Stomach smooth muscle (tissue), 2 donors: ENCODE measurements around the gene ATP10B.

Source experiments
- H3K27ac ChIP-seq: one replicate; pipeline ENCODE4 v1.7.0; 2013; ENCODE audit warnings: mild to moderate bottlenecking, low read length, inconsistent platforms
- H3K27me3 ChIP-seq, 2 donors: one replicate each; pipeline ENCODE4 v1.7.0; 2013; ENCODE audit warnings: low read length in 2 of 2; ENCODE audit not compliant: insufficient read depth in 2 of 2, control insufficient read depth in 1 of 2
- H3K36me3 ChIP-seq, 2 donors: one replicate each; pipeline ENCODE4 v1.7.0; 2013; ENCODE audit warnings: low read length in 2 of 2; ENCODE audit not compliant: control insufficient read depth in 2 of 2, insufficient read depth in 2 of 2
- H3K4me1 ChIP-seq: one replicate; pipeline ENCODE4 v1.7.0; 2013; ENCODE audit warnings: low read length; ENCODE audit not compliant: control insufficient read depth, insufficient read depth
- H3K4me3 ChIP-seq, 2 donors: one replicate each; pipeline ENCODE4 v1.7.0; 2013; ENCODE audit warnings: low read length in 2 of 2
- H3K9ac ChIP-seq, 2 donors: one replicate each; pipeline ENCODE4 v1.7.0; 2013; ENCODE audit warnings: low read length in 2 of 2, mild to moderate bottlenecking in 1 of 2
- H3K9me3 ChIP-seq, 2 donors: one replicate each; pipeline ENCODE4 v1.7.0; 2013; ENCODE audit warnings: low read length in 2 of 2; ENCODE audit not compliant: control insufficient read depth in 2 of 2
- donor health status: healthy.
- donor health status: Pancreatic carcinoma.

The ATP10B gene

GRCh38 chr5:160616712-160617497 lies 235.1 kb downstream of the ATP10B start:
- Histone ChIP-seq H3K27me3 (peaks cover 0 to 2% of the 10 kb centered on the region in 2 donors), H3K27ac (no peak overlapping the region), H3K9ac (no peak overlapping the region), H3K36me3 (no peaks in the 10 kb centered on the region), H3K4me1 (no peaks in the 10 kb centered on the region), H3K4me3 (no peak overlapping the region), H3K9me3 (no peaks in the 10 kb centered on the region)

GRCh38 chr5:160614136-160614535 lies 237.9 kb downstream of the ATP10B start:
- Histone ChIP-seq H3K36me3 (no peaks in the 10 kb centered on the region), H3K27ac (no peak overlapping the region), H3K27me3 (no peaks in the 10 kb centered on the region), H3K4me1 (no peaks in the 10 kb centered on the region), H3K9me3 (peaks cover 0 to 3% of the 10 kb centered on the region in 2 donors), H3K4me3 (no peak overlapping the region), H3K9ac (no peak overlapping the region)

GRCh38 chr5:160605266-160605665 lies 246.7 kb downstream of the ATP10B start:
- peaks cover 0 to 2% of the 10 kb centered on the region in 2 donors for H3K9me3 ChIP-seq
- H3K36me3 ChIP-seq, result no peaks in the 10 kb centered on the region
- no peak overlapping the region for H3K9ac ChIP-seq
- H3K27ac ChIP-seq, result no peak overlapping the region
- no peaks in the 10 kb centered on the region for H3K27me3 ChIP-seq
- H3K4me1 ChIP-seq, result no peaks in the 10 kb centered on the region
- no peak overlapping the region for H3K4me3 ChIP-seq

GRCh38 chr5:160604484-160604883 lies 247.5 kb downstream of the ATP10B start:
- no peaks in the 10 kb centered on the region for H3K9me3 ChIP-seq
- H3K27ac ChIP-seq, result no peak overlapping the region
- no peak overlapping the region for H3K4me3 ChIP-seq
- H3K4me1 ChIP-seq, result no peaks in the 10 kb centered on the region
- H3K27me3 ChIP-seq, result no peaks in the 10 kb centered on the region
- no peaks in the 10 kb centered on the region for H3K36me3 ChIP-seq
- H3K9ac ChIP-seq, result no peak overlapping the region

GRCh38 chr5:160602744-160603143 lies 249.3 kb downstream of the ATP10B start:
- no peaks in the 10 kb centered on the region for H3K9me3 ChIP-seq
- H3K9ac ChIP-seq, result no peak overlapping the region
- no peak overlapping the region for H3K4me3 ChIP-seq
- H3K27me3 ChIP-seq, result no peaks in the 10 kb centered on the region
- H3K27ac ChIP-seq, result no peak overlapping the region
- no peaks in the 10 kb centered on the region for H3K36me3 ChIP-seq
- no peaks in the 10 kb centered on the region for H3K4me1 ChIP-seq

GRCh38 chr5:160601046-160601445 lies 251.0 kb downstream of the ATP10B start:
- no peaks in the 10 kb centered on the region for H3K4me1 ChIP-seq
- H3K9ac ChIP-seq, result no peak overlapping the region
- H3K27ac ChIP-seq, result no peak overlapping the region
- H3K4me3 ChIP-seq, result no peak overlapping the region
- no peaks in the 10 kb centered on the region for H3K36me3 ChIP-seq
- no peaks in the 10 kb centered on the region for H3K27me3 ChIP-seq
- H3K9me3 ChIP-seq, result no peaks in the 10 kb centered on the region

GRCh38 chr5:160573318-160573717 lies 278.7 kb downstream of the ATP10B start:
- H3K4me3 ChIP-seq, result no peak overlapping the region
- H3K27ac ChIP-seq, result no peak overlapping the region
- no peaks in the 10 kb centered on the region for H3K36me3 ChIP-seq
- no peaks in the 10 kb centered on the region for H3K27me3 ChIP-seq
- H3K9ac ChIP-seq, result no peak overlapping the region
- peaks cover 3 to 4% of the 10 kb centered on the region in 2 donors for H3K9me3 ChIP-seq
- H3K4me1 ChIP-seq, result no peaks in the 10 kb centered on the region

GRCh38 chr5:160567031-160567705 lies 284.8 kb downstream of the ATP10B start:
- no peaks in the 10 kb centered on the region for H3K9me3 ChIP-seq

GRCh38 chr5:160565376-160565775 lies 286.6 kb downstream of the ATP10B start:
- Histone ChIP-seq H3K4me1 (no peaks in the 10 kb centered on the region), H3K9me3 (no peaks in the 10 kb centered on the region), H3K9ac (no peak overlapping the region), H3K36me3 (no peaks in the 10 kb centered on the region), H3K27me3 (no peaks in the 10 kb centered on the region), H3K4me3 (no peak overlapping the region), H3K27ac (no peak overlapping the region)

More at GRCh38 chr5:160567031-160567705, 284.8 kb downstream of the ATP10B start:
- no peaks in the 10 kb centered on the region for H3K36me3 ChIP-seq
- H3K27ac ChIP-seq, result no peak overlapping the region
- no peak overlapping the region for H3K4me3 ChIP-seq
- H3K9ac ChIP-seq, result no peak overlapping the region
- no peaks in the 10 kb centered on the region for H3K4me1 ChIP-seq
- H3K27me3 ChIP-seq, result no peaks in the 10 kb centered on the region

- H3K27me3 ChIP-seq, result no peaks in the 10 kb centered on the region
- no peak overlapping the region for H3K4me3 ChIP-seq
- H3K4me1 ChIP-seq, result no peaks in the 10 kb centered on the region
- no peak overlapping the region for H3K9ac ChIP-seq
- H3K36me3 ChIP-seq, result no peaks in the 10 kb centered on the region
- H3K27ac ChIP-seq, result no peak overlapping the region
- no peaks in the 10 kb centered on the region for H3K9me3 ChIP-seq
These were observed 295.2 kb downstream of the ATP10B start for GRCh38 chr5:160556846-160557245.
